ENCODE results near the gene CCNO.
A peak's percentile ranks its signal among the peaks of the same experiment; 100 is the strongest.

The CCNO gene

GRCh38 chr5:55232985-55233928 is at the start of gene CCNO:
Gene CCNO (minus strand): TSS chr5:55233608. CDS start chr5:55233523, 85 bp downstream.
- DNase-seq (ENCODE audit: low read depth): no peak

- DNase-seq (ENCODE audit: low read depth): no peak
These were observed 45.4 kb upstream of the CCNO start for GRCh38 chr5:55278778-55279177.

- no peak for DNase-seq (ENCODE audit: low read depth)
These were observed 43.4 kb upstream of the CCNO start for GRCh38 chr5:55276771-55277170.

- no peak for DNase-seq (ENCODE audit: low read depth)
These were observed 24.9 kb upstream of the CCNO start for GRCh38 chr5:55258339-55258738.

GRCh38 chr5:55254802-55255201 is 21.4 kb upstream of the CCNO start:
- no peak for DNase-seq (ENCODE audit: low read depth)

GRCh38 chr5:55250064-55250463 is 16.7 kb upstream of the CCNO start:
- DNase-seq (ENCODE audit: low read depth): no peak

- no peak for DNase-seq (ENCODE audit: low read depth)
These were observed 8.3 kb upstream of the CCNO start for GRCh38 chr5:55241746-55242145.

- DNase-seq (ENCODE audit: low read depth): no peak
These were observed 3.4 kb upstream of the CCNO start for GRCh38 chr5:55236800-55237199.

- no peak for DNase-seq (ENCODE audit: low read depth)
These were observed 803 bp upstream of the CCNO start for GRCh38 chr5:55234121-55234700.

- no peak for DNase-seq (ENCODE audit: low read depth)
These were observed 980 bp downstream of the CCNO start for GRCh38 chr5:55232271-55232984.

GRCh38 chr5:55231919-55232270 is 1.5 kb downstream of the CCNO start:
- no peak for DNase-seq (ENCODE audit: low read depth)

- DNase-seq (ENCODE audit: low read depth): no peak
These were observed 2.1 kb downstream of the CCNO start for GRCh38 chr5:55231029-55231918.

GRCh38 chr5:55230086-55230629 is 3.2 kb downstream of the CCNO start:
- no peak for DNase-seq (ENCODE audit: low read depth)

GRCh38 chr5:55227664-55228430 is 5.6 kb downstream of the CCNO start:
- DNase-seq (ENCODE audit: low read depth): no peak

GRCh38 chr5:55226934-55227663 is 6.3 kb downstream of the CCNO start, which contains the start of gene MCIDAS:
Gene MCIDAS (minus strand): TSS chr5:55227315. CDS start chr5:55227138, 177 bp downstream.
- no peak for DNase-seq (ENCODE audit: low read depth)

- DNase-seq (ENCODE audit: low read depth): peak; percentile 21
These were observed 7.1 kb downstream of the CCNO start for GRCh38 chr5:55226027-55226933.

GRCh38 chr5:55225346-55225745 is 8.1 kb downstream of the CCNO start:
- DNase-seq (ENCODE audit: low read depth): no peak

- no peak for DNase-seq (ENCODE audit: low read depth)
These were observed 9.6 kb downstream of the CCNO start for GRCh38 chr5:55223812-55224240.

Data from fibroblast of the conjunctiva (primary cell).